B cell (primary cell): ENCODE measurements around the gene GABRG3. TPM values are rescaled to one million over a fixed set of nuclear protein-coding genes. Genes with fewer than 3 reads are reported as not detected.

Experiments
- ATAC-seq: fragments of 200-7000 bp; cut with Tn5 transposase; one replicate; pipeline ENCODE4 v1.10.0; 2021; ENCODE audit warnings: low read depth, mild to moderate bottlenecking, moderate number of reproducible peaks, moderate library complexity
- CTCF ChIA-PET: fragments of 350-600 bp; sonication (Branson Sonifier 250); formaldehyde crosslinking; loops from one replicate; lab custom pipeline; 2021; ENCODE audit warnings: antibody characterized with exemption, inconsistent platforms; lab: Charles Lee
- POLR2A ChIA-PET: fragments of 350-600 bp; sonication (Branson Sonifier 250); formaldehyde crosslinking; loops from one replicate; lab custom pipeline; 2021; ENCODE audit warnings: antibody characterized with exemption; lab: Charles Lee
- DNase-seq: peaks from one replicate; pipeline ENCODE4 v3.0.0; 2013
- H2AFZ ChIP-seq: 2 replicates; pipeline ENCODE4 v1.6.1; 2012; ENCODE audit warnings: mild to moderate bottlenecking, low read depth, low read length; ENCODE audit not compliant: insufficient read depth, poor library complexity, severe bottlenecking
- H3K27ac ChIP-seq, 2 donors: 1 replicate in 1 of 2; 2 replicates in 1 of 2; pipeline ENCODE4 v1.5.1; 2012 to 2013; ENCODE audit warnings: low read length in 2 of 2, mild to moderate bottlenecking in 2 of 2, moderate library complexity in 1 of 2
- H3K27me3 ChIP-seq, 4 experiments: fragments of 200-600 bp in 1 of 4; sonication (generic) in 1 of 4; replicated peaks in 1 of 4; 1 replicate in 2 of 4; 2 replicates in 2 of 4; pipeline versions ENCODE4 v1.6.1 to v1.7.0; 2013 to 2016; ENCODE audit warnings: low read length in 3 of 4, mild to moderate bottlenecking in 2 of 4, mixed read lengths in 1 of 4, moderate library complexity in 1 of 4; ENCODE audit not compliant: insufficient read depth in 4 of 4, control insufficient read depth in 3 of 4; ENCODE audit errors: control extremely low read depth in 1 of 4
- H3K36me3 ChIP-seq, 2 experiments: replicated peaks in 1 of 2; 1 replicate in 1 of 2; 2 replicates in 1 of 2; pipeline versions ENCODE4 v1.6.1 to v1.7.1; 2013; ENCODE audit warnings: low read length in 1 of 2; ENCODE audit not compliant: insufficient read depth in 2 of 2, control insufficient read depth in 1 of 2; ENCODE audit errors: control extremely low read depth in 1 of 2, extremely low read depth in 1 of 2
- H3K4me1 ChIP-seq, 2 donors: fragments of 200-600 bp in 1 of 2; sonication (generic) in 1 of 2; 1 replicate in 1 of 2; 2 replicates in 1 of 2; pipeline versions ENCODE4 v1.5.1 to v1.6.1; 2013 to 2017; ENCODE audit warnings: low read length in 2 of 2; ENCODE audit not compliant: control insufficient read depth in 2 of 2, insufficient read depth in 2 of 2
- H3K4me2 ChIP-seq: replicated peaks from 2 replicates; pipeline ENCODE3; 2012; ENCODE audit warnings: mild to moderate bottlenecking, low read depth, low read length; ENCODE audit not compliant: poor library complexity, severe bottlenecking
- H3K4me3 ChIP-seq, 5 experiments: fragments of 200-600 bp in 1 of 5; sonication (generic) in 1 of 5; 1 replicate in 3 of 5; 2 replicates in 2 of 5; pipeline versions ENCODE4 v1.5.1 to v1.7.0; 2011 to 2016; ENCODE audit warnings: low read length in 4 of 5, mild to moderate bottlenecking in 4 of 5, low read depth in 2 of 5, control low read depth in 1 of 5, moderate library complexity in 1 of 5; ENCODE audit not compliant: insufficient read depth in 1 of 5; ENCODE audit errors: control extremely low read depth in 1 of 5, extremely low read depth in 1 of 5
- H3K79me2 ChIP-seq: fragments of 200-600 bp; sonication (generic); one replicate; pipeline ENCODE4 v1.6.0; 2016; ENCODE audit warnings: low read length; ENCODE audit not compliant: control insufficient read depth, insufficient read depth
- H3K9ac ChIP-seq: fragments of 200-600 bp; sonication (generic); 2 replicates; pipeline ENCODE4 v1.6.1; 2017; ENCODE audit warnings: mild to moderate bottlenecking, low read length, moderate library complexity
- H3K9me3 ChIP-seq, 3 donors: one replicate each; pipeline versions ENCODE4 v1.6.1 to v1.7.1; 2013; ENCODE audit warnings: low read length in 2 of 3; ENCODE audit not compliant: control insufficient read depth in 2 of 3, insufficient read depth in 1 of 3; ENCODE audit errors: control extremely low read depth in 1 of 3
- H4K20me1 ChIP-seq: 2 replicates; pipeline ENCODE4 v1.6.0; 2012; ENCODE audit warnings: mild to moderate bottlenecking, low read length; ENCODE audit not compliant: insufficient read depth, control insufficient read depth, poor library complexity, severe bottlenecking
- H3K27ac Mint-ChIP-seq: one replicate; pipeline ENCODE4 v1.8.0; 2021; ENCODE audit warnings: mixed read lengths
- H3K27me3 Mint-ChIP-seq: one replicate; pipeline ENCODE4 v1.8.0; 2021; ENCODE audit warnings: mixed read lengths
- H3K4me1 Mint-ChIP-seq: one replicate; pipeline ENCODE4 v1.8.0; 2021; ENCODE audit warnings: mixed read lengths
- H3K4me3 Mint-ChIP-seq: one replicate; pipeline ENCODE4 v1.8.0; 2021; ENCODE audit warnings: mixed read lengths
- H3K9me3 Mint-ChIP-seq: one replicate; pipeline ENCODE4 v1.8.0; 2022; ENCODE audit warnings: mixed read lengths; ENCODE audit not compliant: insufficient read depth
- CTCF ChIP-seq: fragments of 200-600 bp; IDR thresholded peaks from one replicate; pipeline ENCODE4 v1.8.0; 2022; ENCODE audit warnings: antibody characterized with exemption, mild to moderate bottlenecking
- EZH2 ChIP-seq: IDR thresholded peaks from 2 replicates; pipeline ENCODE4 v1.6.1; 2012; ENCODE audit warnings: borderline replicate concordance, low read depth, mild to moderate bottlenecking, moderate library complexity, low read length; ENCODE audit not compliant: insufficient read depth, poor library complexity, severe bottlenecking
- WGBS: methylation state at CpG from one replicate; pipeline ENCODE4 v1.1.5; 2013; ENCODE audit warnings: missing lambda C conversion rate; ENCODE audit not compliant: insufficient coverage; 5-methylcytosine and 5-hydroxymethylcytosine counted together
- intact Hi-C: fragments of 100-400 bp; cut with micrococcal nuclease; formaldehyde crosslinking; loops from one replicate; pipeline ENCODE4 v1.10.0; 2022
- polyA plus RNA-seq: library from polyadenylated mRNA; depleted of rRNA; stranded (reverse); fragments of >200 nt; gene quantifications from 2 replicates; pipeline ENCODE4 v1.2.3, GENCODE V29; 2012
- total RNA-seq, 2 donors: library from RNA; stranded (reverse); fragments of 120-200 nt in 1 of 2; gene quantifications; 1 replicate in 1 of 2; 2 replicates in 1 of 2; pipeline versions ENCODE4 v1.2.3 to v1.2.4, GENCODE V29; 2013 to 2022

The GABRG3 gene
- total and polyA plus RNA-seq, 2 donors (not counting 1 experiment from before 2014, with no cell fraction given): not detected

DNA sequence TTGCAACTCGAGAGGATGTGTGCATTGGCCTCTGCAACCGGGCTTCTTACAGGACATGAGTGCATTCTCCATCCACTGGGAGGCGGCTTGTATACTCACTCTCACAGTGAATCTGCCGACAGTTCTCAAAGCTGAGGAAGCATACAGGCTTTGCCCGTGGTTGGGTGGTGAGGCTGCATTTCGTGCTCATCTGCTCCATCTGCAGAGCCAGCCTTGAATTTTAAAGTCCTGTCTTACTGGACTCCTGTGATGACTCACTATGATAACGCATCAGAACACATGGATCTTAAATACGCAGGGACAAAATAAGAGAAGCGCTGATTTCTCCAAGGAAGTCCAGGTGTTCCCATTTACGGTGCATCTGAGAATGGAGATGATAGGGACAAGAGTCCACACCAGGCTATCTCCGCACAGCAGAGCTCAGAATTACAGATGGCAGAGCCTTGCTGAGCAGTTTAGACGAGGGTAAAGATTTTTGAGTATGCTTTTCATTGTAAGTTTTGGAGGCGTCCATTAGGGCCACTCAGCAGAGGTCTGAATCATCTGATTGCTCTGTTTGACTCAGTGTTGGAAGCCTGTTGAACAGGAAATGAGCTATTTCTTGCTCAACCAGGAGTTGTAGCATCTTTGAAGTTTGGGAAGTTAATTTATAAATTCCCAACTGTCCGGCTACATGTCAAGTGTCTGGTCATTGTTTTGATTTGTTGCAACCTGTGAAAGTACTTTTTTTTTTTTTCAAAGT is 87.1 kb downstream of the GABRG3 start:
- Histone ChIP-seq H3K4me2 (no peak overlapping the region), H3K79me2 (no peaks in the 10 kb centered on the region), H3K36me3 (no peaks in the 10 kb centered on the region), H3K4me3 (no peak overlapping the region), H2AFZ (no peak overlapping the region), H3K9ac (no peak overlapping the region), H3K4me1 (no peaks in the 10 kb centered on the region), H3K27me3 (no peaks in the 10 kb centered on the region), H3K27ac (no peak overlapping the region), H4K20me1 (no peaks in the 10 kb centered on the region), H3K9me3 (peaks cover 0 to 3% (median 0%) of the 10 kb centered on the region in 3 donors)
- no peak overlapping the region for H3K4me3 Mint-ChIP-seq
- intact Hi-C loops: no loop called here
- WGBS: 85% methylated on average over 13 of the region's 14 CpGs
- H3K27ac Mint-ChIP-seq: no peak overlapping the region
- POLR2A ChIA-PET: no interaction called here
- no peaks in the 10 kb centered on the region for H3K27me3 Mint-ChIP-seq
- no peaks in the 10 kb centered on the region for H3K9me3 Mint-ChIP-seq
- ATAC-seq: no peak
- no peaks in the 10 kb centered on the region for H3K4me1 Mint-ChIP-seq
- CTCF ChIA-PET: no interaction called here
- no peak for TF ChIP-seq CTCF
- no peak for TF ChIP-seq EZH2
- no peak for DNase-seq

- ATAC-seq (no peak), DNase-seq (no peak)
- Histone ChIP-seq H3K4me2 (no peak overlapping the region), H3K4me3 (no peak overlapping the region), H3K27ac (no peak overlapping the region), H3K79me2 (no peaks in the 10 kb centered on the region), H3K4me1 (no peaks in the 10 kb centered on the region), H3K9ac (no peak overlapping the region), H2AFZ (no peak overlapping the region), H3K9me3 (peaks cover 0 to 10% (median 0%) of the 10 kb centered on the region in 3 donors), H3K27me3 (no peaks in the 10 kb centered on the region), H3K36me3 (no peaks in the 10 kb centered on the region), H4K20me1 (no peaks in the 10 kb centered on the region)
- TF ChIP-seq CTCF: no peak
- TF ChIP-seq EZH2: no peak
- no peak overlapping the region for H3K4me3 Mint-ChIP-seq
- no peak overlapping the region for H3K27ac Mint-ChIP-seq
- H3K9me3 Mint-ChIP-seq: no peaks in the 10 kb centered on the region
- WGBS: 79% methylated on average over 2 of the region's 2 CpGs
- intact Hi-C loops: no loop called here
- ChIA-PET CTCF (interaction anchor here (1.0 kb wide), 1 partner anchor 12 kb away, joined by 5 read pairs; no protein-coding TSS in a partner anchor), POLR2A (no interaction called here)
- H3K4me1 Mint-ChIP-seq: no peaks in the 10 kb centered on the region
- no peaks in the 10 kb centered on the region for H3K27me3 Mint-ChIP-seq
Measured at GRCh38 chr15:27058939-27059338, 88.0 kb downstream of the GABRG3 start.
